Astrocyte (in vitro differentiated cells and primary cell): Measurements from ENCODE around the gene MLXIP.

Source experiments
- CTCF ChIP-seq: IDR thresholded peaks from 2 replicates; pipeline ENCODE4 v1.5.1; 2011; ENCODE audit warnings: low read depth, mild to moderate bottlenecking, inconsistent platforms, low read length, moderate library complexity; ENCODE audit not compliant: insufficient read depth
- EZH2 ChIP-seq: IDR thresholded peaks from 2 replicates; pipeline ENCODE4 v1.6.1; 2012; ENCODE audit warnings: mild to moderate bottlenecking, low read length, inconsistent platforms; ENCODE audit not compliant: insufficient read depth

DNA sequence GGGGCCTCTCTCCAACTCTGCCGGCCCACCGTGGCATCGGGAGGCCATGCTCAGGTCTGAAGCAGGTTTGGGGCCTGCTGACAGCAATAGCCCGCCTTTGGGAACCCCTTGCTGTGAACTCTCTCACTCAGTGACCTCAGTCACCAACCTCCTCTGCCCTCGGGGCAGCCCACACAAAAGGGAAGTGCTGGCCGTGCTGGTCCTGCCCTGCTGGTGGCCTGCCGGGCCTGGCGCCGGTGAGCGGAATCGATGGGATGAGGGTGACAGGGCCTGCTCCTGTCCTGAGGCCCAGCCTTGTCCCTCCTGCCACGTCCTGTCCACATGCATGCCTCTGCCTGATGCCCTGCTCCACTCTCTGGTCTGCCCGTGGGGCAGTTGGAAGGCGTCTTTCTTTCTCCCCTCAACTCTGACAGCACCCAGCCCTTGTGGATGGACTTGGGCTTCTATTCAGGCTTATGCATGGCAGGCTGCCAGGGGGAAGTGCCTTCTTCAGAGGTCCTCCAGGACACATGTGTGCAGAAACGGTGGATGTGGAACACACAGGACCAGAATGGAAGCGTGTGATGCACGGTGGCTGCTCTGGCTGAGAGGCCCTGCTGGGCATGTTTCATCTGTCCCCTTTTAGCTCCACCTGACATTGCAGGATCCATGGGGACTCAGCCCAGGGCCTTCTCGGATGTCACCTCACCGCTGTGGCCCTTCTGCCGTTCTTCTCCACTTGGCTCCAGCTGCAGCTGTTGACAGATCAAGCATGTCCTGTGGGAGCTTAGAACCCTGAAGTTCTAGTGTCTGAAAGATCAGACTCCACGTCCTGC, 63.6 kb downstream of the MLXIP start:
- TF ChIP-seq CTCF, result no peak
- no peak for TF ChIP-seq EZH2
